Stimulated activated CD4-positive, alpha-beta T cell treated with anti-CD3 and anti-CD28 coated beads, Interleukin-12 subunit alpha, Interleukin-12 subunit beta, amount 100 ng/mL, for 24 hours (primary cell): Measurements from ENCODE around the gene TENT4B.

Source experiments
- DNase-seq, 2 experiments: peaks; one replicate each; pipeline ENCODE4 v3.0.0-alpha.2; 2020; ENCODE audit warnings: low read depth in 2 of 2

TENT4B gene

GRCh38 chr16:50256604-50257003 lies 103.5 kb downstream of the TENT4B start:
- no peak for DNase-seq

GRCh38 chr16:50257876-50258275 lies 104.8 kb downstream of the TENT4B start:
- DNase-seq: no peak

DNA sequence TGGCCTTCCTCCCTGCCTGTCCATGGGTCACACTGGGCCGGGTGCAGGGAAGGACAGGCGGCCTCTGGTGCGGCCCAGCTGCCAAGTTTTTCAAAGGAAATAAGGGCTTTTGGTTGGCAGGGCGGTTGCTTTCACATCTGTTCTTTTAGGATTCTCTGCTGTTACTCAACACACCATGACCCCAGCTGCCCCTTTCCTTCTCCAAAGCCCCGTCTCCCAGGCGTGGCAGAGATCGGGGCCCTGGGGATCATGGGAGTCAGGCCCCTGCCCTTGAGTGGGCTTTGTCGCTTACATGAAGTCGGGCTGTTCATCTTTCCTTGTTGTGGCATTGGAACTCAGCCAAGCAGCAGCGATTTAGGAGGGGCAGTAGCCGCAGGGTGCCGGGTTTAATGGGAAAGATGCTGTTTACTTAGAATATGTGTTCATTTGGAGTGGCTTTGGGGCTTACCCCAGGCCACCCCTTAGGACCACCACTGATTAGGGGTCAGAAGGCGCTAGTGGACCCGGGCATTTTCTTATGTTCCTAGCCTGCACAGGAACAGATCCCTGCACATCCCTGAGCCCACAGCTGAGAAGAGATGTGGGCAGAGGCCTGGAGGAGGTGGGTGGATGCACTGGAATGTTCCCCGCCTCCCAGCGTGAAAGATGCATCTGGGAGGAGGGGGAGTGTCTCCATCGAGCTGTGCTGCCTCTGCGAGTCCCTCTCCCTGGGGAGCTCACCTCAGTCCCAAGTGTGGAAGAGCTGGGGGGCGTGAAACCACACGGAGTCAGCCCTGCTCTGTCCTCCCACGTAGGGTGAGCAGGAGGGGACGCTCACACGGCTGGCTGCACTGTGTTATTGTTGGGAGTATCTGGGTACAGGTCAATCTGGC lies 106.5 kb downstream of the TENT4B start:
- DNase-seq: no peak

DNA sequence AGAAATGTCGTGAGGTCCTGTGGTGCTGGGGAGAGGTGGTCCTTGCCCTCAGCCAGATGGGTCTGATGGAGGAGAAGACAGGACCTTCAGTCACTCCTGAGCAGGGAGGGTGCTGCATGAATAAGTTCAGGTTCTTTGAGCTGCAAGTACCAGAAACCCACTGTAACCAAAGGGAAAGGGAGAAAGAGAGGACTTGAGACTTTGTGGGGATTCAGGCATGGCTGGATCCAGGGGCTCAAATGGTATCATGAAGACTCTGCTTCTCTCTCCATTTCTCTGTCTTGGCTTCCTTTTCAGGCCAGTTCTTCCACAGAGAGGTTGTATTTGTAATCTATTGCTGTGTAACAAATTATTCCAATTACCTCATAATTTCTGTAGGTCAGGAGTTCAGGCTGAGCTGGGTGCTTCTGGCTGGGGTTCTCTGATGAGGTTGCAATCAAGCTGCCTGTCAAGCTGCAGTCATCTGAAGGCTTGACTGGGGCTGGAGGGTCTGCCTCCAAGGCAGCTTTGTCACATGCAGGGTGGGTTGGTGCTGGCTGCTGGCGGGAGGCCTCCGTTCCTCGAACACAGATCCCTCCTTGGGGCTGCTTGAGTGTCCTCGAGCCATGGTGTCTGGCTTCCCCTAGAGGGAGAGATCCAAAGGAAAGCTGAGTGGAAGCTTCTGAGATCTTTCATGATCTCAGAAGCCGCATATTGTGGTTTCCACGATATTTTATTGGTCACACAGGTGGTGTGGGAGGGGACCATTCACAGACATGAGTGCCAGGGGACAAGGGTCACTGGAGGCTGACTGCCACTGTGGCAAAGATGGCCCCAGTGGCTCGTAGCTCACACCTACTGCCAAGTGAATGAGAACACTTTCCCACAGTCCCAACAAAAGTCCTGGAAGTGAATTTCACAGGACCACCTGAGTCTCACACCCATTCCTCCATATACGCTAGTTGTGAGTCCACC lies 107.4 kb downstream of the TENT4B start:
- no peak for DNase-seq

DNA sequence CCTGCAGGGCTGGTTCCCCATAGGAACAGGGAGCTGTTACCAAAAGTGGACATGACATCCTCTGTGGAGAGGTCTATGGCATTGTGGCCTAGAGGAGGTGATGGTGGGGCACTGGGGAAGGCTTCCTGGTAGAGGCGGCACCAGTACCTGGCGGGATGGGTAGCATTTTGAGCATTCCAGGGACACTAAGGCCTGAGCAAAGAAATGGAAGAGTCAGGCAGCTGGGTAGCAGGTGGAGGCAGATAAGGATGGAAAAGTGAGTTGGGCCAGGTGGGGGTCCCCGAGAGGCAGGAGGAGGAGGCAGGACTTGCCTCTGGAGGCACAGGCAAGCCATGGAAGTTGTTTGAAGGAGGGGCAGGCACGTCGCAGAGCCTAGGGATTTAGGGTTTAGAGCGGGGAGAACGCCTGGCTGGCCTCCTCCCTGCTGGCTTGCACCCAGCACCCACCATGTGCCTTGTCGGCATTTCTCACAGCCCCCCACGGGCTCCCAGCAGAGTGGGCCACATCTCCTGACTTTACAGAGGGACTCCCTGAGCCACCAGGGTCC lies 108.1 kb downstream of the TENT4B start:
- DNase-seq: no peak

GRCh38 chr16:50261707-50262235 lies 108.7 kb downstream of the TENT4B start:
- no peak for DNase-seq

DNA sequence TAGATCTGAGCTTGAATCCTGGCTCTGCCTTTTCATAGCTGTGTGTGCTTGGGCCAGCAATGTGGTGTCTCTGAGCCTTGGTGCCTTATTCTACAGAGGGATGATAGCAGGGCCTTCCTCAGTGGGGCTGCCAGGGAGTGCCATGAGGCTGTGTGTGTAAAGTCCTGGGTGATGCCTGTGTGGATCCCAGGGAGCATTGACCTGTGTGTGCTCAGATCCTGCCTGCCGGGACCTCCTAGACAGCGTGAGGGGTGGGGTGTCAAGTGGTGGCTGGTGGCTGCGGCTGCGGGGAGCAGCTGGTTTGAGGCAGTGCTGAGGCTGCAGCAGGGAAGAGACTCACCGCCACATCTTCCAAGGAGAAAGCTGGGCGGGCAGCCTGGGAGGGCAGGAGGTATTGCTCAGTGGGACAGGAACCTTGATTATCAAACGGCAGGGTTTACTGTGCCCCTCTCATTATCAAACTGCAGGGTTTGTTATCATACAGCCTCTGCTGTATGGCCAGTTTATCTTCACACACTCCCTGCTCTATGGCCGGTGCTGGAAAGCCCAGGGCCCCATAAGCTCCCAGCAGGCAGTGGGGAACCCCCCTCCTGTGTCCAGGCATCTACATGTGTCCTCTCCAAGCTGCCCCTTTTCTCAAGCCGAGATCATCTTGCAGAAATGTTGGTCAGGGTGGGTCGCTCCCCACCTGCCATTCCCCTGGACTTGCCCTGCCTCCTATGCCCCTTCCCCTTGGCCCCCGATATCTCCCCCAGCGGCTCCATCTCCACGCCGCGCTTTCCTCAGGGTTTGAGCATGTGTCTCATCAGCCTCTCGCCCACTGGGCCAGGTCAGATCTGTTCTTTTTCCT lies 110.2 kb downstream of the TENT4B start:
- DNase-seq: no peak

- DNase-seq: no peak
Observed at GRCh38 chr16:50263940-50264929, 111.1 kb downstream of the TENT4B start.

DNA sequence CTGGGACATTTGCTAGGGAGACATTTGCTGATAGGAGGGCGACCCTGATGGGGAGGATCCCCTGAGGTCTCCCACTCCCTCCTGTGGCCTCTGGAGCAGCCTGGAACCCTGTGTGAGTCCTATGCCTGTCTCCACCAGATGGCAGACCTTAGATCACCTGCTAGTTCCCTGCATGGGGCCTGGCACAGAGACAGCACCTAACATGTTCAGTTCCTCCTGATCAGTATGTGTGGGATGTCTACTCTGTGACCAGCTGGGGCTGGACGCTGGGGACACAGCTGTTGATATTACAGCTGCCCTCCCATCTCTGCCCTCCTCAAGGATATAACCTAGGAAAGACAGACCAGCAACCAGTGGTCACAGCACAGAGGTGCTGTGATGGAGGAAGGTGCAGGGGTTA lies 112.2 kb downstream of the TENT4B start:
- DNase-seq: no peak

- no peak for DNase-seq
Observed at GRCh38 chr16:50265716-50266336, 112.7 kb downstream of the TENT4B start.

- DNase-seq: peak; percentile 76 to 80
Observed at GRCh38 chr16:50266337-50267091, 113.4 kb downstream of the TENT4B start, which contains the start of gene ADCY7. Gene ADCY7, plus strand, starts transcription at chr16:50266551. Its CDS starts 21,629 bp downstream, at chr16:50288180.

DNA sequence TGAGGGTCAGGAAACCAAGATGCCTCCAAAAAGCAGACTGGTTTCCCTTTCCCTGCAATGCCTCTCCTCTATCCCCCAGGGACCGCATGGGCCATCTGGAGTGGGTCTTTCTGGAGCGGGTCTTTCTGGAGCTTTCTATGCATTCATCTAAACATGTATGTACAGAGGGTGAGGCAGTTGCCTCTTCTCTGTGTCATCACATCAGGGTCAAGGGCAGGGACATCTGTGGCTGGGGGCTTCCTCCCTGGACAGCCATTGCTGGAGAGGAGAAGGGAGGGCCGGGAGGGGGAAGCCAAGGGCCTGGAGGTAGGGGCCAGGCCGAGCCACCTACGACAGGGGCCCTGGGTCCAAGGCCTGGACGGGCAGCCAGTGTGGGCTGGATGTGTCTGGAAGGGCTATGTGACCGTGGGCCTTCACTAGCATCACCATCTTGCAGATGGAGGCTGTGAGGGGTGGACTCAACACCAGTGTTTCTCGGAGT lies 114.1 kb downstream of the TENT4B start:
- no peak for DNase-seq

DNA sequence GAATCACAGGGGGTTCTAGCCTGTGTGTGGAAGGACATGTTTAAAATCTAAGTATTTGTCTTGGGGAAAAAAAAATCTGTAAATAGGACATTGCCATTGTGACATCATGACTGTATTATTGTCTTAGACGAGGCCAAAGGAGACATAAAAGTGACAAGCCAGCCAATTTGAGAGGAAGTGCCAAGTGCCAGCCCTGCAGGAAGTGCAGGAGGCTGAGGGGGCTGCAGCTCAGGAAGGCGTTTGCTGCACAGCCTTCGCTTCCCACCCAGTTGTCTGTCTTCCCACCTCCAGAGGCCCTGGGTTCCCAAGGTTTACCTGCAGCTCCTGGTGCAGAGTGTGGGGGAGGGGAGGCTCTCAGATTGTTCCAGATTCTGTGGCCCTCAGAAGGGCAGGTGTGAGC lies 114.5 kb downstream of the TENT4B start:
- no peak for DNase-seq

DNA sequence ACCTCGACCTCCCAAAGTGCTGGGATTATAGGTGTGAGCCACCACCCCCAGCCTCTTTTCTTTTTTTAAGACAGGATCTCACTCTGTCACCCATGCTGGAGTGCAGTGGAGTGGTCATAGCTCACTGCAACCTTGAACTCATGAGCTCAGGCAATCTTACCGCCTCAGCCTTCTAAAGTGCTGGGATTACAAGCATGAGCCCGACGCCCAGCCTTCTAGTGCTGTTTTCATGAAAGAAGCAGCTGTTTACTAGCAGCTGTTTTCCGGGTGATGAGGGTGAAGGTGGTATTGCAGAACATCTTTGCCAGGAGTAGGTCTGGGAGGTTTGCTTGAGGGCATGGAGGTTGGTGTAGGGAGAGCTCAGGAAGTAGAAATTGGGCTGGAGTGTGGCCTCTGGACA lies 115.2 kb downstream of the TENT4B start:
- no peak for DNase-seq

DNA sequence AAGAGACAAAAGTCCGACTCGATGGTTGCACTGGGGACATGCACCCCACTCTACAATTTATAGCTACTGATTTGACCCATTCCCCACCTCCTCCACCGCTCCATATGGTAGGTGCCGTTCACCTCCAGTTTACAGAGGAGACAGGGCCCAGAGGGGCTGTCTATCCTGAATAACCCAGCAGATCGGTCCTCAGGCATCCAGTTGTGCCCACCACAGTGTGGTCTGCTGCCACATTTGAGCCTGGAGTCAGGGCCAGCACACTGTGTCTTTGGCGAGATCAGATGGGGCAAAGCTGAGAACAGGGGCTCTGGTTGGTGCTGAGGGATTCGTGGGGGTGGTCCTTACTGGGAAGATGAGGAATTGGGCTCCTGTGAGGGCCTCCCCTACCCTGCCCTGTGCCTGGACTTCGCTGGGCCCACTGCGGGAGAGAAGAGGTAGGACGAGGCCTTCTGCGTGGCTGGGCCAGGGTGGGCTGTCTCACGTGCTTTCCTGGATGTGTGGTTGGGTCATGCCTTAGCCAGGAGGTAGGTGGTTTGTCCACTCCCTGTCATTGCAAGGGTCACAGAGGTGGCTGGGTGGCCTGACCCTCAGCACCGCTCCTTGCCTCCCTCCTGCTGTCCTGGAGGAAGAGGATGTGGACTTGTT lies 116.1 kb downstream of the TENT4B start:
- no peak for DNase-seq

GRCh38 chr16:50269769-50270509 lies 116.8 kb downstream of the TENT4B start:
- DNase-seq: no peak

GRCh38 chr16:50270510-50271147 lies 117.5 kb downstream of the TENT4B start:
- DNase-seq: no peak
